Panc1 (cell line): Measurements from ENCODE around the gene TFF1. TPM values are rescaled to one million over a fixed set of nuclear protein-coding genes. Genes with fewer than 3 reads are reported as not detected.

Experiments
- ATAC-seq: fragments of 200-7000 bp; cut with Tn5 transposase; 2 replicates; pipeline ENCODE4 v1.9.1; 2020; ENCODE audit warnings: mild to moderate bottlenecking, moderate library complexity
- BruUV-seq: library from RNA; stranded (reverse); fragments of 400-500 nt; replicated peaks from 2 replicates; lab custom pipeline; 2021; lab: Mats Ljungman, UMichigan
- CTCF ChIA-PET: fragments of 300-600 bp; sonication (Branson Sonifier 250); formaldehyde crosslinking; loops from one replicate; lab custom pipeline; 2022; ENCODE audit warnings: antibody characterized with exemption; lab: Charles Lee
- POLR2A ChIA-PET: fragments of 300-600 bp; sonication (Branson Sonifier 250); formaldehyde crosslinking; loops from one replicate; lab custom pipeline; 2022; ENCODE audit warnings: antibody characterized with exemption; lab: Charles Lee
- DNase-seq: peaks from one replicate; pipeline ENCODE4 v3.0.0-alpha.2; 2010; ENCODE audit warnings: low read depth, low spot score
- H3K27ac ChIP-seq: 2 replicates; pipeline ENCODE4 v1.5.1; 2011; ENCODE audit warnings: mild to moderate bottlenecking, low read length, inconsistent platforms
- H3K27me3 ChIP-seq: fragments of 200-500 bp; sonication (Bioruptor generic); 2 replicates; pipeline ENCODE4 v1.6.0; 2014; ENCODE audit warnings: low read length, inconsistent platforms; ENCODE audit not compliant: control insufficient read depth, insufficient read depth
- H3K36me3 ChIP-seq: fragments of 200-500 bp; sonication (Bioruptor generic); 2 replicates; pipeline ENCODE4 v1.5.1; 2014; ENCODE audit warnings: inconsistent platforms, mild to moderate bottlenecking, low read length, moderate library complexity; ENCODE audit not compliant: control insufficient read depth, insufficient read depth
- H3K4me1 ChIP-seq: 2 replicates; pipeline ENCODE4 v1.5.1; 2011; ENCODE audit warnings: inconsistent platforms, mild to moderate bottlenecking, low read length, moderate library complexity; ENCODE audit not compliant: control insufficient read depth, insufficient read depth
- H3K4me3 ChIP-seq, 2 experiments: 2 replicates each; pipeline ENCODE4 v1.5.1; 2011 to 2012; ENCODE audit warnings: low read depth in 2 of 2, low read length in 2 of 2, mild to moderate bottlenecking in 2 of 2, inconsistent platforms in 1 of 2, moderate library complexity in 1 of 2
- H3K9me3 ChIP-seq: fragments of 200-500 bp; sonication (Bioruptor generic); 2 replicates; pipeline ENCODE4 v1.5.1; 2014; ENCODE audit warnings: low read depth, mild to moderate bottlenecking, inconsistent platforms, low read length, moderate library complexity; ENCODE audit not compliant: control insufficient read depth, insufficient read depth
- CTCF ChIP-seq: fragments of 450-650 bp; IDR thresholded peaks from 2 replicates; pipeline ENCODE4 v1.5.1; 2017; ENCODE audit warnings: mild to moderate bottlenecking
- POLR2AphosphoS5 ChIP-seq: IDR thresholded peaks from 2 replicates; pipeline ENCODE4 v1.6.1; 2012; ENCODE audit warnings: mild to moderate bottlenecking, low read depth, low read length, moderate library complexity
- REST ChIP-seq, 2 experiments: IDR thresholded peaks; 2 replicates each; pipeline ENCODE4 v1.6.1; 2011 to 2012; ENCODE audit warnings: low read depth in 2 of 2, control low read depth in 1 of 2, low read length in 1 of 2, mild to moderate bottlenecking in 1 of 2, moderate library complexity in 1 of 2; ENCODE audit not compliant: insufficient read depth in 1 of 2
- SIN3A ChIP-seq: IDR thresholded peaks from 2 replicates; pipeline ENCODE4 v1.6.1; 2012; ENCODE audit warnings: low read depth, mild to moderate bottlenecking, low read length, moderate library complexity, borderline replicate concordance; ENCODE audit not compliant: insufficient read depth
- TCF7L2 ChIP-seq: IDR thresholded peaks from 2 replicates; pipeline ENCODE4 v1.6.1; 2011; ENCODE audit warnings: mild to moderate bottlenecking, low read depth, low read length, inconsistent platforms
- in situ Hi-C: cut with HindIII; loops from 2 replicates; pipeline ENCODE4 v1.10.0; 2016; ENCODE audit warnings: low sequenced_read_pairs, low pct_unique_long_range_greater_than_20kb
- intact Hi-C: fragments of 100-400 bp; cut with micrococcal nuclease; formaldehyde crosslinking; loops from one replicate; pipeline ENCODE4 v1.10.0; 2022; ENCODE audit not compliant: unreplicated experiment
- total RNA-seq: library from RNA; stranded (reverse); gene quantifications from one replicate; pipeline ENCODE4 v1.2.1, GENCODE V29; 2021; ENCODE audit not compliant: unreplicated experiment

TFF1 gene
- total RNA-seq, 1 experiment from 2014 or later, result 0.36 TPM

- ATAC-seq (no peak), DNase-seq (no peak)
- intact Hi-C loops, result no loop called here
- H3K4me1 ChIP-seq, result no peaks in the 10 kb centered on the region; the same call in 1 of the 2 replicates
- H3K27me3 ChIP-seq, result no peaks in the 10 kb centered on the region
- H3K36me3 ChIP-seq, result no peaks in the 10 kb centered on the region
- no peak overlapping the region for H3K27ac ChIP-seq
- in situ Hi-C loops, result no loop called here
- ChIA-PET CTCF (no interaction called here), POLR2A (no interaction called here)
- H3K4me3 ChIP-seq, result no peak overlapping the region
- no peak for TF ChIP-seq CTCF
- TF ChIP-seq POLR2AphosphoS5, result no peak
- TF ChIP-seq REST (IDR thresholded peaks at IDR 0.05; ENCODE audit: insufficient read depth in 1 of 2, low read depth in 2 of 2, low read length in 1 of 2), result no peak
- no peak for TF ChIP-seq SIN3A
- no peak for TF ChIP-seq TCF7L2
- BruUV-seq, result no TSS peak
- H3K9me3 ChIP-seq, result no peaks in the 10 kb centered on the region
Observed at GRCh38 chr21:42414553-42414927, 48.2 kb upstream of the TFF1 start.

- POLR2A ChIA-PET, result no interaction called here
- H3K4me3 ChIP-seq, result no peak overlapping the region
- H3K27me3 ChIP-seq, result no peaks in the 10 kb centered on the region
- H3K36me3 ChIP-seq, result no peaks in the 10 kb centered on the region
- TF ChIP-seq SIN3A (no peak), CTCF (no peak)
- CTCF ChIA-PET, result no interaction called here
- DNase-seq (no peak), ATAC-seq (no peak)
- H3K27ac ChIP-seq, result no peak overlapping the region
- no peaks in the 10 kb centered on the region for H3K9me3 ChIP-seq
- in situ Hi-C loops (no loop called here), intact Hi-C loops (no loop called here)
- H3K4me1 ChIP-seq, result no peaks in the 10 kb centered on the region; the same call in 1 of the 2 replicates
- BruUV-seq, result no TSS peak
Observed at GRCh38 chr21:42414066-42414465, 47.7 kb upstream of the TFF1 start.
